SU-DHL-6 (cell line): Measurements from ENCODE around the gene SUCLG2.

Experiments used
- H2AFZ ChIP-seq: fragments of 200-600 bp; sonication (generic); 2 replicates; pipeline ENCODE4 v1.6.1; 2014; ENCODE audit warnings: low read depth, mild to moderate bottlenecking, moderate library complexity, mixed read lengths, antibody characterized with exemption, low read length; ENCODE audit not compliant: severe bottlenecking
- H3F3A ChIP-seq: fragments of 200-600 bp; shearing (Covaris generic); 2 replicates; pipeline ENCODE4 v1.6.0; 2016; ENCODE audit warnings: antibody characterized with exemption, mild to moderate bottlenecking; ENCODE audit not compliant: insufficient read depth
- H3K27ac ChIP-seq: fragments of 200-600 bp; sonication (generic); 2 replicates; pipeline ENCODE4 v1.5.1; 2016; ENCODE audit warnings: low read depth, mild to moderate bottlenecking, low read length, moderate library complexity, mixed read lengths
- H3K27me3 ChIP-seq: fragments of 200-600 bp; sonication (generic), shearing (Covaris generic); 2 replicates; pipeline ENCODE4 v1.6.0; 2014; ENCODE audit warnings: mild to moderate bottlenecking, low read length
- H3K36me3 ChIP-seq: fragments of 200-600 bp; sonication (generic); 2 replicates; pipeline ENCODE4 v1.6.1; 2014; ENCODE audit warnings: mild to moderate bottlenecking, low read length, mixed read lengths
- H3K4me2 ChIP-seq: fragments of 300-600, 200-600 bp; shearing (Covaris generic), sonication (generic); 2 replicates; pipeline ENCODE4 v1.6.0; 2014; ENCODE audit warnings: low read length, low read depth, mild to moderate bottlenecking; ENCODE audit not compliant: poor library complexity, severe bottlenecking
- H3K4me3 ChIP-seq: fragments of 200-600 bp; sonication (generic); 2 replicates; pipeline ENCODE4 v1.5.1; 2014; ENCODE audit warnings: antibody characterized with exemption, low read length, mild to moderate bottlenecking, mixed read lengths; ENCODE audit not compliant: insufficient read depth, poor library complexity, severe bottlenecking
- H3K79me2 ChIP-seq: fragments of 200-600 bp; sonication (generic); 2 replicates; pipeline ENCODE4 v1.6.1; 2014; ENCODE audit warnings: mild to moderate bottlenecking, low read length, moderate library complexity; ENCODE audit not compliant: insufficient read depth
- H3K9ac ChIP-seq: fragments of 200-600 bp; sonication (generic); 2 replicates; pipeline ENCODE4 v1.7.0; 2014; ENCODE audit warnings: mild to moderate bottlenecking, low read length
- H3K9me2 ChIP-seq: fragments of 200-600 bp; sonication (generic); replicated peaks from 2 replicates; pipeline ENCODE4 v1.6.1; 2014; ENCODE audit warnings: low read length; ENCODE audit not compliant: insufficient read depth
- H3K9me3 ChIP-seq: fragments of 200-600 bp; sonication (generic); 2 replicates; pipeline ENCODE4 v1.6.1; 2014; ENCODE audit warnings: low read length, mixed read lengths; ENCODE audit not compliant: insufficient read depth
- H4K20me1 ChIP-seq: fragments of 200-600 bp; sonication (generic); 2 replicates; pipeline ENCODE4 v1.6.1; 2014; ENCODE audit warnings: low read depth, mild to moderate bottlenecking, antibody characterized with exemption, low read length, moderate library complexity, mixed read lengths
- CTCF ChIP-seq: fragments of 200-600 bp; sonication (generic); IDR thresholded peaks from one replicate; pipeline ENCODE4 v1.5.1; 2017; ENCODE audit warnings: antibody characterized with exemption, mild to moderate bottlenecking, low read length, moderate library complexity; ENCODE audit not compliant: insufficient read depth, poor library complexity, severe bottlenecking
- EZH2phosphoT487 ChIP-seq: fragments of 200-600 bp; sonication (generic), shearing (Covaris generic); conservative IDR thresholded peaks from 2 replicates; pipeline ENCODE4 v1.6.1; 2018; ENCODE audit warnings: mild to moderate bottlenecking, antibody characterized with exemption, low read length, moderate library complexity, mixed read lengths

SUCLG2 gene

GRCh38 chr3:67462187-67462586, 192.2 kb downstream of the SUCLG2 start:
- Histone ChIP-seq H4K20me1 (no peaks in the 10 kb centered on the region), H3F3A (no peaks in the 10 kb centered on the region), H3K27ac (no peak overlapping the region), H3K9ac (no peak overlapping the region), H3K27me3 (no peaks in the 10 kb centered on the region), H3K4me3 (no peak overlapping the region), H3K36me3 (no peaks in the 10 kb centered on the region), H3K4me2 (no peak overlapping the region), H2AFZ (no peak overlapping the region), H3K79me2 (no peaks in the 10 kb centered on the region), H3K9me2 (no peaks in the 10 kb centered on the region), H3K9me3 (no peaks in the 10 kb centered on the region)
- TF ChIP-seq EZH2phosphoT487 (no peak), CTCF (no peak)

- TF ChIP-seq CTCF (no peak), EZH2phosphoT487 (no peak)
These were observed 192.7 kb downstream of the SUCLG2 start for GRCh38 chr3:67461667-67462142.

GRCh38 chr3:67460841-67461510, 193.4 kb downstream of the SUCLG2 start:
- Histone ChIP-seq H3K27ac (no peak overlapping the region), H3K9me2 (no peaks in the 10 kb centered on the region), H3K9ac (no peak overlapping the region), H4K20me1 (no peaks in the 10 kb centered on the region), H3K4me2 (no peak overlapping the region), H3K9me3 (no peaks in the 10 kb centered on the region), H3K4me3 (no peak overlapping the region), H3K36me3 (no peaks in the 10 kb centered on the region), H3K79me2 (no peaks in the 10 kb centered on the region), H3K27me3 (no peaks in the 10 kb centered on the region), H2AFZ (no peak overlapping the region), H3F3A (no peaks in the 10 kb centered on the region)
- TF ChIP-seq EZH2phosphoT487: no peak
- no peak for TF ChIP-seq CTCF

More at GRCh38 chr3:67461667-67462142, 192.7 kb downstream of the SUCLG2 start:
- no peak overlapping the region for H3K9ac ChIP-seq
- H3K79me2 ChIP-seq: no peaks in the 10 kb centered on the region
- H3K4me3 ChIP-seq: no peak overlapping the region
- H3F3A ChIP-seq: no peaks in the 10 kb centered on the region
- no peak overlapping the region for H3K4me2 ChIP-seq
- H2AFZ ChIP-seq: no peak overlapping the region
- H3K36me3 ChIP-seq: no peaks in the 10 kb centered on the region
- H4K20me1 ChIP-seq: no peaks in the 10 kb centered on the region
- H3K27ac ChIP-seq: no peak overlapping the region
- H3K27me3 ChIP-seq: no peaks in the 10 kb centered on the region
- H3K9me2 ChIP-seq: no peaks in the 10 kb centered on the region
- no peaks in the 10 kb centered on the region for H3K9me3 ChIP-seq
